GM18511 (cell line): ENCODE data around the gene GJB2.

ENCODE experiments used
- ATAC-seq: cut with Tn5 transposase; IDR thresholded peaks from one replicate; pipeline ENCODE4 v1.9.1; 2021; ENCODE audit warnings: mild to moderate bottlenecking, moderate library complexity; ENCODE audit not compliant: unreplicated experiment

GJB2 gene

DNA sequence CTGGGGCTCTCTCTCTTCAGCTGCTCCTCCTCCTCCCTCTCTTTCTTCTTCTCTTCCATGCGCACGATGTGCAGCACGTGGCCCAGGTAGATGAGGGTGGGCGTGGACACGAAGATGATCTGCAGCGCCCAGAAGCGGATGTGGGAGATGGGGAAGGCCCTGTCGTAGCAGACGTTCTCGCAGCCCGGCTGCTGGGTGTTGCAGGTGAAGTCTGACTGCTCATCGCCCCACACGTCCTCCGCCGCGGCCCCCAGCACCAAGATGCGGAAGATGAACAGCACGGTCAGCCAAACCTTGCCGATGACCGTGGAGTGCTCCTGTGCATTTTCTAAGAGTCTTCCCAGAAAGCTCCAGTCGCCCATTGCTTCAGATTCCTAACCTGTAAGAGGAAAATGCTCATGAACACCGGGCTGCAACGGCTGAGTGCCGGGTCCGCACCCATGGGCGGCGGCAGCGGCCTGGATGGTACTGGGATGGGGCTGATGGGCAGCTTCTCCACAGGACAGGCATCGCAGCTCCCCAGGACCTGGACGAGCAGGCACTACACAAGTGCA is 49.7 kb downstream of the GJB2 start:
- no peak for ATAC-seq

DNA sequence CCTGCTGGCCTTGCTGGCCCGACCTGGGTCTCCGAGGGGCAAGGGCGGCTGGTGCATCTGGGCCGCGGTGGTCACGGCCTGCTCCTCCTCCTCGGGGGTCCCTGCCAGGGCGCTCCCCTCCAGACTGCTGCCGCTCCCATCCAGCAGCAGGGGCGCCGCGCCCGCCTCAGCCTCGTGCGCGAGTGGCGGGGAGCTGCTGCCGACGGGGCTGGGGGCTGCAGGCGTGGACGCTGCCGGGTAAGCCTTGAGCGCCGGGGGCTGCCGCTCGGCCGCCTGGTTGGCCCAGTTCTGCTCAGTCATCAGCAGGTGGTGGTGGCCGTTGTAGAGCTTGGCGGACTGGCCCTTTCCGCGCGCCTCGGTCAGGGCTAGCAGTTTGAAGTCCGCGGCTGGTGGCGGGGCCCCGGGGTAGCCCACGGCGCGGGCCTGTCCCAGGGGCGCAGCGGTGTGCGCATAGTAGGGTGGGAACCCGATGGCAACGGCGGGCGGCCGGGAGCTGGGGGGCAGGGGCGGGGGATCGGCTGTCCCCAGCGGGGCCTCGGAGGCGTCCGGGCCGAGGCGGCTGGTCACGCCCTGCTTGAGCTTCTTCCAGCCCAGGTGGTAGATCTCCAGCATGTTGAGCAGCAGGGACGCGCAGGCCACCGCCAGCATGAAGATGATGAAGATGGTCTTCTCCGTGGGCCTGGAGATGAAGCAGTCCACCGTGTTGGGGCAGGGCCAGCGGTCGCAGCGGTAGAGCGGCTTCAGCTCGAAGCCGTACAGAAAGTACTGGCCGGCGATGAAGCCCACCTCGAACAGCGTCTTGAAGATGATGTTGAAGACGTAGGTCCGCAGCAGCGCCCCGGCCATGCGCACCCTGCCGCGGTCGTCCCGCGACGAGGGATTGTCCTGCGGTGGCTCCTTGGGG is 50.5 kb downstream of the GJB2 start:
- no peak for ATAC-seq

DNA sequence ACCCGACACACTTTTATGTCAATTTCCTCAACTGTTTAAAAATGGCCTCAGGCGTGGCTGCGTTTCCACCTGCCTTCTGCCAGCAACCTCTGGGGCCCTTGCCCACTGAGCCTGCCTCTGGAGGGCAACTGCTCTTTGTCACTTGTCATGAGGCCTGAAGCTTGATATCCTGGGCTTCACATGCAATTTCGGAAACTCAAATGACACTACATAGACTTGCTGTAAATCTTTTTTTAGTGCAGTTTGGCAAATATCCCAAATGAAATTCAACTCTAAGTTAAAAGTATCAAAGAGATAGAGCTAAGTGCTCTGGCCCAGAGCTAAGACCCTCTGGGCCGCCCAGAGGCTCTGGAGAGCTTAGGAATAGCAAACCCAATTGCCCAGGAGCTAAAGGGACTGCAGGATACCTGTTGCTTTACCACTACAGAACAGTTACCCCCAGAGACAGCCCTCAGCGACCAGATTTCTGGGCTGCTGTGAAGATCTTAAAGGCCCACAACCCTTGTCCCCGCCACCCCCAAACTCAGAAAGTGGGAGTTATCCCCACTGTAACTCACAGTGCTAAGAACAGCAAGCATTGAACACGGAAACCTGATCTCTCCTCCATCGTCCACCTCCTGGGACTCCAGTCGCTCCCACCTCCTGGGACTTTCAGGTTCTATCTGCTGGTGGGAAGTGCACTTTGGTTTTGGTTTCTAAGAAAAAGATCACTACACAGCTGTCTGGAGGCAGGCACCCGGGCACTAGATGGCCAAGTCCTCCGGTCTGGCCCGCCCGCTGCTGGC is 51.3 kb downstream of the GJB2 start:
- no peak for ATAC-seq

- no peak for ATAC-seq
Observed at GRCh38 chr13:20140487-20140886, 52.3 kb downstream of the GJB2 start.

GRCh38 chr13:20137875-20138274 is 54.9 kb downstream of the GJB2 start:
- ATAC-seq: no peak
